HCT116 (cell line): ENCODE data around the gene HSPA12B.

ENCODE experiments used
- CTCF ChIP-seq, 3 experiments: fragments of 200-600 bp in 1 of 3; sonication (generic) in 1 of 3; IDR thresholded peaks in 2 of 3; conservative IDR thresholded peaks in 1 of 3; 2 replicates each; pipeline ENCODE4 v1.5.1; 2012 to 2017; ENCODE audit warnings: low read depth in 2 of 3, low read length in 2 of 3, antibody characterized with exemption in 1 of 3, borderline replicate concordance in 1 of 3, control low read depth in 1 of 3, mild to moderate bottlenecking in 1 of 3, mixed read lengths in 1 of 3, mixed run types in 1 of 3, moderate library complexity in 1 of 3; ENCODE audit not compliant: insufficient read depth in 1 of 3
- EZH2 ChIP-seq: fragments of 200-600 bp; sonication (generic); IDR thresholded peaks from 2 replicates; pipeline ENCODE4 v1.6.1; 2017; ENCODE audit warnings: antibody characterized with exemption, mixed run types
- JUND ChIP-seq: IDR thresholded peaks from 2 replicates; pipeline ENCODE4 v1.6.1; 2012
- REST ChIP-seq: IDR thresholded peaks from 2 replicates; pipeline ENCODE4 v1.6.1; 2012; ENCODE audit warnings: low read depth

GRCh38 chr20:3743251-3743650 lies 10.8 kb downstream of the HSPA12B start:
- no peak for TF ChIP-seq CTCF (IDR thresholded peaks at IDR 0.05 in 2 of 3, conservative IDR thresholded peaks at IDR 0.05 in 1 of 3; ENCODE audit: borderline replicate concordance in 1 of 3, insufficient read depth in 1 of 3, low read depth in 2 of 3, low read length in 2 of 3)
- TF ChIP-seq JUND = no peak
- no peak for TF ChIP-seq REST
- TF ChIP-seq EZH2 = no peak
